HG03175 (cell line): ENCODE data around the gene BIVM.
"Not testable (repeated sequence)": the region's sequence is repeated elsewhere in the genome, so short reads cannot be mapped to it uniquely, and the experiment has no call there.

ENCODE experiments used
- ATAC-seq: cut with Tn5 transposase; IDR thresholded peaks from one replicate; pipeline ENCODE4 v1.9.1; 2021; ENCODE audit warnings: mild to moderate bottlenecking, moderate library complexity; ENCODE audit not compliant: unreplicated experiment

BIVM gene

GRCh38 chr13:102798581-102799425 lies at the start of gene BIVM, which contains the start of gene POGLUT2:
Gene BIVM, plus strand, starts transcription at chr13:102799119. Its CDS starts 8,149 bp downstream, at chr13:102807268.
Gene POGLUT2, minus strand, starts transcription at chr13:102798976. Its CDS starts 306 bp downstream, at chr13:102798670.
- peak; percentile 84 for ATAC-seq

GRCh38 chr13:102751886-102752285 lies 47.0 kb upstream of the BIVM start:
- no peak for ATAC-seq

GRCh38 chr13:102757006-102757405 lies 41.9 kb upstream of the BIVM start:
- no peak for ATAC-seq

GRCh38 chr13:102758842-102759241 lies 40.1 kb upstream of the BIVM start:
- ATAC-seq = no peak

- ATAC-seq = no peak
These were observed 37.8 kb upstream of the BIVM start for GRCh38 chr13:102761071-102761470.

GRCh38 chr13:102763741-102764140 lies 35.2 kb upstream of the BIVM start:
- no peak for ATAC-seq

- no peak for ATAC-seq
These were observed 30.0 kb upstream of the BIVM start for GRCh38 chr13:102768909-102769308.

GRCh38 chr13:102769679-102770078 lies 29.2 kb upstream of the BIVM start:
- ATAC-seq = no peak

- no peak for ATAC-seq
These were observed 28.5 kb upstream of the BIVM start for GRCh38 chr13:102770435-102770834.

GRCh38 chr13:102771298-102772041 lies 27.4 kb upstream of the BIVM start:
- ATAC-seq = no peak

GRCh38 chr13:102772042-102772425 lies 26.9 kb upstream of the BIVM start:
- no peak for ATAC-seq

- ATAC-seq = peak; percentile 93
These were observed 25.3 kb upstream of the BIVM start, which contains the start of gene TEX30 for GRCh38 chr13:102773441-102774213. Gene TEX30, minus strand, starts transcription at chr13:102773786. Its CDS starts 3,760 bp downstream, at chr13:102770026.

GRCh38 chr13:102774214-102774568 lies 24.7 kb upstream of the BIVM start:
- ATAC-seq = no peak

GRCh38 chr13:102774591-102775520 lies 24.1 kb upstream of the BIVM start:
- ATAC-seq = no peak

- ATAC-seq = no peak
These were observed 22.6 kb upstream of the BIVM start for GRCh38 chr13:102776271-102776670.

- ATAC-seq = no peak
These were observed 21.2 kb upstream of the BIVM start for GRCh38 chr13:102777736-102778135.

GRCh38 chr13:102779436-102780159 lies 19.3 kb upstream of the BIVM start:
- no peak for ATAC-seq

GRCh38 chr13:102780656-102781055 lies 18.3 kb upstream of the BIVM start:
- not testable (repeated sequence) for ATAC-seq

GRCh38 chr13:102781591-102781990 lies 17.3 kb upstream of the BIVM start:
- ATAC-seq = no peak
